Loucy (cell line): ENCODE results near the gene HS3ST2.

Experiments
- CTCF ChIP-seq: fragments of 200-600 bp; sonication (generic); conservative IDR thresholded peaks from 2 replicates; pipeline ENCODE4 v1.5.1; 2014; ENCODE audit warnings: mild to moderate bottlenecking, antibody characterized with exemption, low read length
- EZH2phosphoT487 ChIP-seq: fragments of 200-600 bp; IDR thresholded peaks from 2 replicates; pipeline ENCODE4 v1.6.1; 2018; ENCODE audit warnings: antibody characterized with exemption, mild to moderate bottlenecking, moderate library complexity, borderline replicate concordance

DNA sequence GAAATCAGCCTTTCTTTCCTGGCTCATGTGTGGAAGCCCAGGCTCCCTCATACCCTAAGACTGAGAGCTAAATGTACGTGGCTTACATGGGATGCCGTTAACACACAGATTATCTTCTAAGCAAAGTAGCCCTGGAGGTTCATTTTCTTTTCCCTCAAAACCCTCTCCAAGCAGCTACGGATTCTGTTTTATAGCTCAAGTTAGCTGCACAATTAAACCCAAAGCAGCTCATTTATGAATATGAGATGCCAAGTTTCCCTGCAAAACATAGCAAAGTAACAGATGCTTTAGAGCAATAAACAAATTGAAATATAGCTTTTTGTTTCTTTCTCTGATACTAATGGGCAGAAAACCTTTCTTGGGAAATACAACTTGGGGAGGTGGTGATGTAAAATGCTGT is 72.0 kb downstream of the HS3ST2 start:
- TF ChIP-seq CTCF (no peak), EZH2phosphoT487 (no peak)
